ENCODE measurements around the gene PEAK1.

Gene PEAK1

DNA sequence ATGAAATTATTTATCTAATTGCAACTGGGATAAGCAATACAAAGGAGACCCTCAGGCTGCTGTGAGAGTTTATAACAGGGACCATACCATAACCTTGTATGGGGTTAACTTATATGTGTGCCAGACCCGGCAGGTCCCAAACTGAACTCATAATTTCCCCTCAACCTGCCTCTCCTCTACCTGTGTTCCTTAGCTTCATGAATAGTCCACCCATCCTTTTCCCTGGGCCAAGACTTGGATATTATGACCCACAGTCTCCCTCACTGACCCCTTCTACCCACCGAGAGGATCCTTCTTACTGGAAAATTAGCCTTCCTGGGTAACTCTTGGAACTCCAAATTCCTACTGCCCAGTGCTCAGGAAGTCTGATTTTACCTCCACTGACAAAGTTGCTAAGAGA is 345.6 kb downstream of the PEAK1 start:
- no peak overlapping the region for H3K4me3 ChIP-seq (ENCODE audit: low read length)
- H2BK120ac ChIP-seq (ENCODE audit: low read depth, low read length), result no peak overlapping the region
- no peak overlapping the region for H3K27ac ChIP-seq (ENCODE audit: low read depth, low read length)

DNA sequence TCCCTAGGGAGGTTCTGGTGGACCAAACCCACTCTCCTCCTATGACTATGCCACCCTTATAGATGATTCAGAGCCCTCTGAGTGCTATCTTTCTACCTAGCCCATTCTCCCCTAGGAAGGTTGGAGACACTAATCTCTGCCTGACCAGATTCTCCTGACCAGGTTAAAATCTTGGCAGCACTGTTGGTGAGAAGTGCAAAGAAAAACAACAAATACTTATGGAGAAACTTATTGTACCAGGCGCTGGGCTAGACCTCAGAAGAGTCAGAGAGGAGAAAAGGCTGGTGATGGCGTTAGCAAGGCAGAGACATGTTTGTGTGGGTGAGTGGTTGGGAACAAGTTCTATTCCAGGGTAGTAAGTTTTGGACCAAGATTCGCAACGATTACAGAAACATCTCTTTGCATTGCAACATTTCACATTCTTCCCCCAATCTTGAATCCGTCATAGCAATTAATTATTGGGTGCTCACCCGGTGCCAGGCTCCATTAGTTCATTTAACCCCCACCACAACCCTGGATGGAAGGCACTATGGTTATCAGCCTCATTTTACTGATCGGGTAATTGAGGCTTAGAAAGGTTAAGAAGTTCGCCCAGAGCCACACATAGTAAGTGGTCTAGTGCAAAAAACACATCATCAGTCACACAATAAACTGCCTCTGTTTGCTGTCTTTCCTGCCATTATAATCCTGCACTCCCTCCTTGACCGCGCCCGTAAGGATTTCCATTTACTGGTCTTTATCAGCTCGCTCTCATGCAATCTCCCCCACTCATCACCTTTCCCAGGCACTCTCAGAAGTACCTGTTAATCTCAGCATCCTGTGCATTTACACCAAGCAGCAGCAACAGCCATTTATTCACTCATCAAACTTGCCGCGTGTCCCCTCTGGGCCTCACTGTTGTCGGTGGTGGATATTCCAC is 348.3 kb downstream of the PEAK1 start:
- Histone ChIP-seq H2BK120ac (ENCODE audit: low read depth, low read length) (no peak overlapping the region), H3K79me2 (ENCODE audit: control insufficient read depth, insufficient read depth, low read length) (peaks cover 16% of the 10 kb centered on the region), H3K36me3 (ENCODE audit: control insufficient read depth, insufficient read depth, low read length) (no peaks in the 10 kb centered on the region), H2BK5ac (ENCODE audit: low read length) (no peak overlapping the region), H3K4me3 (ENCODE audit: low read length) (no peak overlapping the region), H3K4me1 (ENCODE audit: control insufficient read depth, low read depth, low read length) (peaks cover 3% of the 10 kb centered on the region), H3K27ac (ENCODE audit: low read depth, low read length) (no peak overlapping the region), H3K4ac (ENCODE audit: low read depth, low read length) (no peak overlapping the region), H3K27me3 (ENCODE audit: insufficient read depth, low read length, poor library complexity) (no peaks in the 10 kb centered on the region), H4K8ac (ENCODE audit: low read depth, low read length) (peak overlapping the region; percentile 68), H3K4me2 (ENCODE audit: low read length) (no peak overlapping the region), H3K18ac (ENCODE audit: low read length) (no peak overlapping the region), H3K9ac (ENCODE audit: low read length) (no peak overlapping the region), H4K5ac (ENCODE audit: low read length) (no peak overlapping the region), H3K79me1 (ENCODE audit: low read length) (peaks cover 11% of the 10 kb centered on the region), H3K56ac (ENCODE audit: low read length) (peak overlapping the region; percentile 18), H2BK15ac (replicated peaks; ENCODE audit: low read depth) (no peak overlapping the region), H3K23ac (ENCODE audit: low read length) (no peak overlapping the region), H2AK5ac (ENCODE audit: low read length) (no peak overlapping the region)
- no CpG with 5 or more reads among the region's 15 CpGs for WGBS (ENCODE audit: extremely low coverage, insufficient coverage, low lambda C conversion rate)
- no peak for DNase-seq

More for the DNA sequence above, 345.6 kb downstream of the PEAK1 start:
- Histone ChIP-seq H3K36me3 (ENCODE audit: control insufficient read depth, insufficient read depth, low read length) (no peaks in the 10 kb centered on the region), H2BK5ac (ENCODE audit: low read length) (no peak overlapping the region), H3K4me1 (ENCODE audit: control insufficient read depth, low read depth, low read length) (peaks cover 3% of the 10 kb centered on the region), H3K9ac (ENCODE audit: low read length) (no peak overlapping the region), H4K8ac (ENCODE audit: low read depth, low read length) (no peak overlapping the region), H2BK15ac (replicated peaks; ENCODE audit: low read depth) (no peak overlapping the region), H3K4me2 (ENCODE audit: low read length) (no peak overlapping the region), H3K79me1 (ENCODE audit: low read length) (peaks cover 4% of the 10 kb centered on the region), H3K79me2 (ENCODE audit: control insufficient read depth, insufficient read depth, low read length) (peaks cover 7% of the 10 kb centered on the region), H3K23ac (ENCODE audit: low read length) (no peak overlapping the region), H4K5ac (ENCODE audit: low read length) (no peak overlapping the region), H3K18ac (ENCODE audit: low read length) (no peak overlapping the region), H3K4ac (ENCODE audit: low read depth, low read length) (no peak overlapping the region), H2AK5ac (ENCODE audit: low read length) (no peak overlapping the region), H3K56ac (ENCODE audit: low read length) (no peak overlapping the region), H3K27me3 (ENCODE audit: insufficient read depth, low read length, poor library complexity) (no peaks in the 10 kb centered on the region)
- WGBS (ENCODE audit: extremely low coverage, insufficient coverage, low lambda C conversion rate), result no CpG with 5 or more reads among the region's 2 CpGs
- no peak for DNase-seq

DNA sequence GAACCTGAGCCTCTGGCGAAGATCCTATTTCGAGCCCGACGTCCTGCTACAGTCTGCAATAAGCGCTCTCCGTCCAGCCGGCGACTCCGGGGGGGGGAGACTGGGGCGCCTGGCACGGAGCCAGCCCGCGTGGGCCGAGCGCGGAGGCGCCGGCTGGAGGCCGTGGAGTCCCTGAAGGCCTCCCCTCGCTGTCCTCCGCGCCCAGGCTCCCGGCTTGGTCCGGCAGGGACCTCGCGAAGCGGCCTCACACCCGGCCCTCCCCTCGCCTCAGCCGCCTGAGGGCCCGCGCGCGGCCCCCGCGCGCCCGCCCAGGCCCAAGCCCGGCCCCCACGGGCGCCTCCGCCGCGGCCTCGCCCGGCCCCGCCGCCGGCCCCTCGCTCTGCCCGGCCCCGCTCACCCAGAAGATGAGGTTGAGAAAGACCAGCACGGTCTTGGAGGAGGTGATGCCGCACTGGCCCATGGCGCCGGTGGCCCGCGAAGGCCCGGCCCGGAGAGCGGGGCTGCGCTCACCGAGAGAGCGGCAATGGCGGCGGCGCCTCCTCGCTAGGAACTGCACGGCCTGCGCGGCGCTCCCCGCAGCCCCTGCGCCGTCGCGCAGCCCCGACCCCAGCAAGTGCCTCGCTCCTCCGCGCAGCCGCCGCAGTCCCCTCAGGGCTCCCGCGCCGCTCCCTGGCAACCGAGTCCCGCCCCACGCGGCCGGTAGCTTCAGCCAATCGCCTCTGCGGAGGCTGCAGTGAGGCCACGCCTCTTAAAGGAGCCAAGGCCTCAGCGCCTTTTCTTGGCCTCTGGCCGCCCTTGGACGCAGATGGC is 349.2 kb downstream of the PEAK1 start, which contains the start of gene TSPAN3:
TSPAN3 (minus strand) TSS at position 615 of the 810 bp plus-strand sequence; CDS start at position 460, 155 bp downstream.
- Histone ChIP-seq H2BK5ac (ENCODE audit: low read length) (no peak within 1 kb of the TSS), H3K79me2 (ENCODE audit: control insufficient read depth, insufficient read depth, low read length) (peaks cover 16% of the 10 kb centered on the region), H4K5ac (ENCODE audit: low read length) (no peak within 1 kb of the TSS), H2AK5ac (ENCODE audit: low read length) (no peak within 1 kb of the TSS), H3K18ac (ENCODE audit: low read length) (peak within 1 kb of the TSS; percentile 93), H3K56ac (ENCODE audit: low read length) (peak within 1 kb of the TSS; percentile 97), H2BK15ac (replicated peaks; ENCODE audit: low read depth) (no peak within 1 kb of the TSS), H3K36me3 (ENCODE audit: control insufficient read depth, insufficient read depth, low read length) (no peaks in the 10 kb centered on the region), H3K9ac (ENCODE audit: low read length) (peak within 1 kb of the TSS; percentile 88), H3K23ac (ENCODE audit: low read length) (peak within 1 kb of the TSS; percentile 89), H3K79me1 (ENCODE audit: low read length) (peaks cover 11% of the 10 kb centered on the region), H2BK120ac (ENCODE audit: low read depth, low read length) (no peak within 1 kb of the TSS), H3K4ac (ENCODE audit: low read depth, low read length) (peak within 1 kb of the TSS; percentile 83), H3K27ac (ENCODE audit: low read depth, low read length) (peak within 1 kb of the TSS; percentile 87), H4K8ac (ENCODE audit: low read depth, low read length) (peak within 1 kb of the TSS; percentile 68), H3K27me3 (ENCODE audit: insufficient read depth, low read length, poor library complexity) (no peaks in the 10 kb centered on the region), H3K4me2 (ENCODE audit: low read length) (peak within 1 kb of the TSS; percentile 34), H3K4me1 (ENCODE audit: control insufficient read depth, low read depth, low read length) (peaks cover 3% of the 10 kb centered on the region), H3K4me3 (ENCODE audit: low read length) (peak within 1 kb of the TSS; percentile 81)
- no CpG with 5 or more reads among the region's 97 CpGs for WGBS (ENCODE audit: extremely low coverage, insufficient coverage, low lambda C conversion rate)
- DNase-seq, result peak; percentile 96

DNA sequence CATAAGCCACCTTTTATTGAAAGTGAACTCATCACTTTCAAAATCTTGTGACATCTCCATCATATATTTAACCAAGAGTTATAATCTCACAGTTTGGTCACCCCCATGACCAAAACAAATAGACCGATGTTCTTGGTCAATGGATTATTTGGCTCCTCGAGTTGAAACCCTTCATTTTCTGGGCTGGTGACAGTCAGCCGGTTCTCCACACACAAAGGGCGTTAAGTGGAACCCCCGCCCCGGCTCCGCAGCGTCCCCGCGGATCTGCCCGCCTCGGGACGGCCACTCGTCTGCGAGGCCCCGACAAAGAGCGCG is 349.8 kb downstream of the PEAK1 start:
- Histone ChIP-seq H3K4ac (ENCODE audit: low read depth, low read length) (no peak overlapping the region), H4K8ac (ENCODE audit: low read depth, low read length) (no peak overlapping the region), H3K4me3 (ENCODE audit: low read length) (peak overlapping the region; percentile 81), H3K4me1 (ENCODE audit: control insufficient read depth, low read depth, low read length) (peaks cover 3% of the 10 kb centered on the region), H3K27me3 (ENCODE audit: insufficient read depth, low read length, poor library complexity) (no peaks in the 10 kb centered on the region), H3K79me2 (ENCODE audit: control insufficient read depth, insufficient read depth, low read length) (peaks cover 16% of the 10 kb centered on the region), H3K27ac (ENCODE audit: low read depth, low read length) (no peak overlapping the region), H4K5ac (ENCODE audit: low read length) (no peak overlapping the region), H3K36me3 (ENCODE audit: control insufficient read depth, insufficient read depth, low read length) (no peaks in the 10 kb centered on the region), H2BK120ac (ENCODE audit: low read depth, low read length) (no peak overlapping the region), H3K23ac (ENCODE audit: low read length) (no peak overlapping the region), H2BK15ac (replicated peaks; ENCODE audit: low read depth) (no peak overlapping the region), H2AK5ac (ENCODE audit: low read length) (no peak overlapping the region), H3K56ac (ENCODE audit: low read length) (peak overlapping the region; percentile 97), H3K4me2 (ENCODE audit: low read length) (peak overlapping the region; percentile 34), H3K9ac (ENCODE audit: low read length) (peak overlapping the region; percentile 88), H3K18ac (ENCODE audit: low read length) (peak overlapping the region; percentile 93), H3K79me1 (ENCODE audit: low read length) (peaks cover 11% of the 10 kb centered on the region), H2BK5ac (ENCODE audit: low read length) (no peak overlapping the region)
- WGBS (ENCODE audit: extremely low coverage, insufficient coverage, low lambda C conversion rate), result no CpG with 5 or more reads among the region's 18 CpGs
- no peak for DNase-seq

DNA sequence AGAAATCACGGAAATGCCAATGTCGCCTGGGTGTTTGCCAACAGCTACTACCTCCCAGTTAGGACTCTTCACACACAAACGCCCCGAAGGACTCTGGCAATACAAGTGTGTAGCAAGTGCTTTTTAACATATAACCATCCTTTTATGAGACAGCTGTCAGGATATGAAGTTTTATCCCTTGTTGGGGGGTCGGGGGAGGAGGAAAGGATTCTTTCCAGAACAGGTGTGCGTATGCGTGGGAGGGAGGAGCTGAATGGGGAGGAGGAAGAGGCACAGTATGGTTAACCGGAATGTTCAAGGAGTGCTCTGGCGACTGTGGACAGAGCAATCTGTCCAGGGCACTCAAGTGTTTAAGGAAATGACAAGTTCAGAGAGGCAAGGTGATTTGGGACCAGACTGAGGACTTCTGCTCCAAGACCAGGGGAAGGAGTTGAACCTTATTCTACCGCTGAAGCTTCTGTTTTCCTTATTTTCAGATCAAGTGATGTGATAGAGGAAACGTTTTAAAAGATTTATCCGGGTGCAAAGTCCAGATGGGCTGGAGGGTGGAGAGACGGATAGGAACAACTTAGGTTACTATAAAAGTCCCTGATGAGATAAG is 350.3 kb downstream of the PEAK1 start:
- H3K4ac ChIP-seq (ENCODE audit: low read depth, low read length), result no peak overlapping the region
- WGBS (ENCODE audit: extremely low coverage, insufficient coverage, low lambda C conversion rate), result no CpG with 5 or more reads among the region's 13 CpGs
- no peak overlapping the region for H4K5ac ChIP-seq (ENCODE audit: low read length)

More for the DNA sequence above, 350.3 kb downstream of the PEAK1 start:
- peaks cover 11% of the 10 kb centered on the region for H3K79me1 ChIP-seq (ENCODE audit: low read length)
- peak overlapping the region; percentile 34 for H3K4me2 ChIP-seq (ENCODE audit: low read length)
- no peak overlapping the region for H3K18ac ChIP-seq (ENCODE audit: low read length)
- no peak overlapping the region for H4K8ac ChIP-seq (ENCODE audit: low read depth, low read length)
- no peak overlapping the region for H3K23ac ChIP-seq (ENCODE audit: low read length)
- no peak overlapping the region for H3K27ac ChIP-seq (ENCODE audit: low read depth, low read length)
- peaks cover 16% of the 10 kb centered on the region for H3K79me2 ChIP-seq (ENCODE audit: control insufficient read depth, insufficient read depth, low read length)
- peak overlapping the region; percentile 97 for H3K56ac ChIP-seq (ENCODE audit: low read length)
- no peak overlapping the region for H2BK120ac ChIP-seq (ENCODE audit: low read depth, low read length)
- H3K4me1 ChIP-seq (ENCODE audit: control insufficient read depth, low read depth, low read length), result peaks cover 3% of the 10 kb centered on the region
- H2BK15ac ChIP-seq (replicated peaks; ENCODE audit: low read depth), result no peak overlapping the region
- H3K4me3 ChIP-seq (ENCODE audit: low read length), result no peak overlapping the region
- DNase-seq, result no peak
- no peaks in the 10 kb centered on the region for H3K27me3 ChIP-seq (ENCODE audit: insufficient read depth, low read length, poor library complexity)
- peak overlapping the region; percentile 88 for H3K9ac ChIP-seq (ENCODE audit: low read length)
- no peaks in the 10 kb centered on the region for H3K36me3 ChIP-seq (ENCODE audit: control insufficient read depth, insufficient read depth, low read length)
- H2AK5ac ChIP-seq (ENCODE audit: low read length), result no peak overlapping the region
- H2BK5ac ChIP-seq (ENCODE audit: low read length), result no peak overlapping the region

Measured in mesendoderm (in vitro differentiated cells).